Small intestine (tissue), 7 donors: Measurements from ENCODE around the gene STRBP. TPM values are rescaled to one million over a fixed set of nuclear protein-coding genes. Genes with fewer than 3 reads are reported as not detected.

Source experiments
- DNase-seq, 2 donors: peaks; one replicate each; pipeline versions ENCODE4 v3.0.0 to v3.0.0-alpha.2; 2013
- FAIRE-seq: peaks from 2 replicates; lab custom pipeline; 2012; peaks lifted over from hg19 to GRCh38; lab: Jason Lieb, UNC
- H3K27ac ChIP-seq, 3 donors: one replicate each; pipeline ENCODE4 v1.5.1; 2013; ENCODE audit warnings: low read length in 2 of 3, mild to moderate bottlenecking in 2 of 3, control low read depth in 1 of 3, inconsistent platforms in 1 of 3, low read depth in 1 of 3, moderate library complexity in 1 of 3
- H3K27me3 ChIP-seq, 3 donors: one replicate each; pipeline ENCODE4 v1.6.1; 2013; ENCODE audit warnings: low read length in 3 of 3, inconsistent platforms in 1 of 3; ENCODE audit not compliant: control insufficient read depth in 3 of 3, insufficient read depth in 3 of 3
- H3K36me3 ChIP-seq, 3 donors: one replicate each; pipeline ENCODE4 v1.6.1; 2013; ENCODE audit warnings: low read length in 3 of 3, inconsistent platforms in 1 of 3, low read depth in 1 of 3, mild to moderate bottlenecking in 1 of 3, moderate library complexity in 1 of 3; ENCODE audit not compliant: control insufficient read depth in 3 of 3, insufficient read depth in 2 of 3
- H3K4me1 ChIP-seq, 3 donors: one replicate each; pipeline ENCODE4 v1.6.1; 2013; ENCODE audit warnings: low read length in 2 of 3, inconsistent platforms in 1 of 3, low read depth in 1 of 3, mild to moderate bottlenecking in 1 of 3, moderate library complexity in 1 of 3; ENCODE audit not compliant: control insufficient read depth in 3 of 3, insufficient read depth in 2 of 3
- H3K4me3 ChIP-seq, 3 donors: one replicate each; pipeline ENCODE4 v1.5.1; 2013; ENCODE audit warnings: low read length in 3 of 3, control low read depth in 1 of 3, inconsistent platforms in 1 of 3, low read depth in 1 of 3, mild to moderate bottlenecking in 1 of 3, moderate library complexity in 1 of 3
- H3K9me3 ChIP-seq, 2 donors: one replicate each; pipeline ENCODE4 v1.6.1; 2013; ENCODE audit warnings: low read depth in 1 of 2, low read length in 1 of 2; ENCODE audit not compliant: control insufficient read depth in 2 of 2, insufficient read depth in 1 of 2
- WGBS, 3 donors: extraction: QIAGEN DNeasy Blood & Tissue Kit; methylation state at CpG; one replicate each; pipeline ENCODE4 v1.1.7; 2013; 5-methylcytosine and 5-hydroxymethylcytosine counted together
- polyA plus RNA-seq, 4 donors: library from polyadenylated mRNA; stranded (reverse) in 3 of 4; unstranded in 1 of 4; fragments of 200-250 nt in 3 of 4; fragments of 120-200 nt in 1 of 4; gene quantifications; one replicate each; pipeline versions ENCODE4 v1.2.1 to v1.2.3, GENCODE V29; 2013
- donor health status: healthy with polysubstance abuse.
- donor health status: control.
- donor health status: control.
- donor health status: Bipolar disorder and iron deficiency.
- donor health status: healthy.

STRBP gene
- polyA plus RNA-seq, 4 donors: 13.8 to 26.6 (median 23.0) TPM

DNA sequence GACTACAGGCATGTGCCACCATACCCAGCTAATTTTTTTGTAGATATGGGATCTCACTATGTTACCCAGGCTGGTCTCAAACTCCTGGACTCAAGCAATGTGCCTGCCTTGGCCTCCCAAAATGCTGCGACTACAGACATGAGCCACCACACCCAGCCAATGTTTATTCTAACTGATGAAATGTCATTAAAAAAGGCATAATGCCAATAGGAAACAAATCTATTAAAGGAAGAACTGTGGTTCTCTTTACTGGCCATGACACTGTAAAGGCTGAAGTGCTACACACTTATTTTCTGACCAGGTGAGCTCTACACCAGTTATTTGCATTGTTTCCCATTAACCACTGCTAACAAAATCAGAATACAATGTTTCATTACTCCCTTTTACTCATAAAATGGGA is 106.0 kb downstream of the STRBP start:
- Histone ChIP-seq H3K9me3 (no peaks in the 10 kb centered on the region), H3K27me3 (no peaks in the 10 kb centered on the region), H3K4me1 (no peaks in the 10 kb centered on the region), H3K4me3 (no peak overlapping the region), H3K36me3 (peaks cover 0 to 3% (median 0%) of the 10 kb centered on the region in 3 donors), H3K27ac (no peak overlapping the region)
- DNase-seq: no peak
- no peak for FAIRE-seq
- 55 to 67% (median 62%) methylated on average over 1 of the region's 1 CpG for WGBS, 3 donors

DNA sequence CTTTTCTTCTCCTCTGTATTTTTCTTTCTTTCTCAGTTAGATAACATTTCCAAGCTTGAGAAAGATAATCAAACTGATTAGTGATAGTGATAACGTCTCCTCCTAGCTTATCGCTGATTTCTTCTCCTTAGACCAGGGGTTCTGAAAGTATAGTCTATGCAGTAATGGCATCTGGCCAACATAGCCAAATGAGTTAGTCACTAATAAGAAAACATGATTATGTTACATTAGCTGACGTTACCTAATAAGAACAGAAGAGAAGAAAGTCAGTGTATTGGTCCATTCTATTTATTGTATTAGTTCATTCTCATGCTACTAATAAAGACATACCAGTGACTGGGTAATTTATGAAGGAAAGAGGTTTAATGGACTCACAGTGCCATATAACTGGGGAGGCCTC is 111.2 kb downstream of the STRBP start:
- no peaks in the 10 kb centered on the region for H3K9me3 ChIP-seq
- H3K4me3 ChIP-seq: no peak overlapping the region
- peaks cover 0 to 9% (median 0%) of the 10 kb centered on the region in 3 donors for H3K36me3 ChIP-seq
- 87 to 96% (median 92%) methylated on average over 3 of the region's 3 CpGs for WGBS, 3 donors
- DNase-seq (no peak), FAIRE-seq (no peak)
- no peaks in the 10 kb centered on the region for H3K27me3 ChIP-seq
- H3K27ac ChIP-seq: no peak overlapping the region
- no peaks in the 10 kb centered on the region for H3K4me1 ChIP-seq

DNA sequence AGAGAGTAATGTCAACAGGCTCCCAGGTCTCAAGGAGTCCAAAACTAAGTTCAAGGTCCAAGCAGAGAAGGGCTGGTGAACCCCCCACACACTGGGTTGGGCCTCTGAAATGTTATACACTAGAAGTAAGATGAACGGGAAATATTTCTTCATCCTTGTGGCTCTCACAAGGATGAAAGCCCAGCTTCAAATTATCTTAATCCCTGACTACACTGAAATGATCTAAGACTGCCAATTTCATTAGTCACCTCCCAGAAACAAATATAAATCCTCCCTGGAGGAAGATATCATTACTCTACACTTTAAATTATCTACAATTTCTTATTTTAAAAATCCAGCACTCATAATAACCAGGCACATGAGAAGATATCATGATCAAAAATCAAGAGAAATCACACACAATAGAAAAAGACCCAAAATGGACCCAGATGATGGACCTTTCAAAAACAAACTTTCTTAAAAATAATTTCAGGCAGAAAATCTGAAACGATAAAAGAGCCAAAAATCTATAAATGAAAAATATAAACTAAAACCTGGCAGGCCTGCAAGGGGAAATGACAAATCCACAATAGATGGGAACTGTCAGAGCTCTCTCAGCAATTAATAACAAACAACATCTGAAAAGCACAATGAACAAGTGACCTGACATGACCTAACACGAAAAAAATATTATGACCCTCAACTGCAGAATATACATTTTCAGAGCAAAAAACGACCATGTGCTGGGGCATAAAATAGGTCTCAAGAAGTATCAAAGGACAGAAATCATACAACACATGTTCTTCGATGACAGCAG is 117.5 kb downstream of the STRBP start:
- FAIRE-seq: no peak
- Histone ChIP-seq H3K27ac (no peak overlapping the region), H3K4me1 (no peaks in the 10 kb centered on the region), H3K4me3 (no peak overlapping the region), H3K9me3 (no peaks in the 10 kb centered on the region), H3K27me3 (no peaks in the 10 kb centered on the region), H3K36me3 (peaks cover 0 to 6% (median 3%) of the 10 kb centered on the region in 3 donors)
- WGBS, 3 donors: 89 to 94% (median 92%) methylated on average over 5 of the region's 5 CpGs
- no peak for DNase-seq

DNA sequence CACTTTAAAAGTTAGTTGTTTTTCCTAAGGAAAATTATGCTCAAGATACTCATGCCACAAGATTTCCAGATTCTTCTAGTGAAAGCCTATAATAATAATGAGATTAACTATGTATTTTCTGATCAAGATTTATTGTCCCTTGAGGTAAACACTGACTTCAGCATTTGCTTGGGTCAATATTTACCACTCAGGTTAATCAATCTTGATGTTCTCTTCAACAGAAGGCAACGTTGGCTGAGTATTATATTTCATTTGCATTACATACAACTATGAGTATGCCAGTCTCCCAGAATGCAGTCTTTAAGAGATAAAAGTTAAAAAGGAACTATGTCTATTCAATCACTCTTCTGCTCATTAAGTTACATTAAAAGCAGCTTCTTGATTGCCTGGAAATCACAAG is 119.3 kb downstream of the STRBP start:
- FAIRE-seq (no peak), DNase-seq (peak in 1 of 2 donors; percentile 7)
- Histone ChIP-seq H3K27me3 (no peaks in the 10 kb centered on the region), H3K36me3 (peaks cover 0 to 7% (median 3%) of the 10 kb centered on the region in 3 donors), H3K4me1 (no peaks in the 10 kb centered on the region), H3K27ac (no peak overlapping the region), H3K9me3 (no peaks in the 10 kb centered on the region), H3K4me3 (no peak overlapping the region)
- 21 to 48% (median 32%) methylated on average over 1 of the region's 1 CpG for WGBS, 3 donors

DNA sequence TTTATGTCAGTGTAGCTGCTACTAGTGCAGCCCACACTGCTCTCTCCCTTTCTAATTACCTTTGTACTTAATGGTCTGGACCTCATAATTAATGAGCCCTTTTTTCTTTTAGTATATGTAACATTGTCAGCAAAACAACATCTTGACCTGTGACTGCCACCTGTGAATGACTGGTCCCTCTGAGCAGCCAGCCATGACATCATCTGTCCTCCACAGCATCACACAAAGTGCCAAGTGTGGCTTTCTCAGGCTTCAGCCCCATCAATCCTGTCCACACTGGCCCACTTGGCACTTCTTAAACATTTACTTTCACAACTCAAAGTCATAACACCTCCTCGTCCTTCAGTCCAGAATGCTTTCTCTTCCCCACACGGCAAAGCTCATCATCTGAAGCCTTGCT is 130.2 kb downstream of the STRBP start:
- Histone ChIP-seq H3K4me3 (no peak overlapping the region), H3K9me3 (no peaks in the 10 kb centered on the region), H3K36me3 (peaks cover 0 to 6% (median 5%) of the 10 kb centered on the region in 3 donors), H3K27me3 (no peaks in the 10 kb centered on the region), H3K4me1 (no peaks in the 10 kb centered on the region), H3K27ac (no peak overlapping the region)
- no peak for DNase-seq
- 85 to 95% (median 92%) methylated on average over 2 of the region's 2 CpGs for WGBS, 3 donors
- no peak for FAIRE-seq

DNA sequence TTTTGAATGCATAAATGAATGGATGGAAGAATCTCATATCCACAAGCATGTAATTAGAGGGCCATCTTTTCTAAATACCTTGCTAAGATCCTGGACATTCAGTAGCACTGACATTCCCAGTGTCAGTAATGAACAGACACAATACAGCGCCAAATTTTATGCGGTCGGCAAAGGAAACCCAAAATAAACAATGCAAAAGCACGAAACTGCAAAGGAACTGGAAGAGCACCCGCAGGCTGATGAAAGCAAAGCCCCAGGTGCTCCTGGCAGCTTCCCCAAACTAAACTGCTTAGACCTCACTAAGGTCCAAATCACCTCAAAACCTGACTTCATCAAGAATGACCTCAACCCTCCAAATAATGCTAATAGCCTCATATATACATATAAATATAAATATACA is 133.0 kb downstream of the STRBP start:
- no peak for FAIRE-seq

DNA sequence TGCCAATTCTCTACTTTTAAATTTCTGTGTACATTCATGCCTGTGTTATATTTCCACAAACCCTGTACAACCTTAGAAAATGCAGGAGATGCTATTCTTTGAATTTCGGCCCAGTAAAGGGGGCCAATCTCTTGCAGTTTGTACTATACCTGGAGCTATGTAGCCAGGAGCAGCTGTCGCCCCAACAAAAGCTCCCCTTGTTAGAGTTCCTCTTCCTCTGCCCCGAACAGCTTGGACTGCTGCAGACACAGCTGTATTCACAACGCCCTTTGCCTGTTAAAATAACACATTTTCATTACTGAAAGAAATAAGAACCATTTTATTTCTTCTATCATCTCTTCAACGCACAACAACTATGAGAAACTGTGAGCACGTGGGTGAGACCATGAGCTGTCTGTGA is 135.7 kb downstream of the STRBP start:
- 91 to 94% (median 93%) methylated on average over 6 of the region's 6 CpGs for WGBS, 3 donors
- Histone ChIP-seq H3K36me3 (peaks cover 2 to 21% (median 12%) of the 10 kb centered on the region in 3 donors), H3K27ac (no peak overlapping the region), H3K4me3 (no peak overlapping the region), H3K4me1 (no peaks in the 10 kb centered on the region), H3K9me3 (no peaks in the 10 kb centered on the region), H3K27me3 (no peaks in the 10 kb centered on the region)
- FAIRE-seq (no peak), DNase-seq (no peak)

More for the DNA sequence above, 133.0 kb downstream of the STRBP start:
- Histone ChIP-seq H3K36me3 (peaks cover 0 to 19% (median 9%) of the 10 kb centered on the region in 3 donors), H3K4me1 (no peaks in the 10 kb centered on the region), H3K27me3 (no peaks in the 10 kb centered on the region), H3K4me3 (no peak overlapping the region), H3K9me3 (no peaks in the 10 kb centered on the region), H3K27ac (no peak overlapping the region)
- no peak for DNase-seq
- WGBS, 3 donors: 87 to 99% (median 96%) methylated on average over 5 of the region's 5 CpGs

DNA sequence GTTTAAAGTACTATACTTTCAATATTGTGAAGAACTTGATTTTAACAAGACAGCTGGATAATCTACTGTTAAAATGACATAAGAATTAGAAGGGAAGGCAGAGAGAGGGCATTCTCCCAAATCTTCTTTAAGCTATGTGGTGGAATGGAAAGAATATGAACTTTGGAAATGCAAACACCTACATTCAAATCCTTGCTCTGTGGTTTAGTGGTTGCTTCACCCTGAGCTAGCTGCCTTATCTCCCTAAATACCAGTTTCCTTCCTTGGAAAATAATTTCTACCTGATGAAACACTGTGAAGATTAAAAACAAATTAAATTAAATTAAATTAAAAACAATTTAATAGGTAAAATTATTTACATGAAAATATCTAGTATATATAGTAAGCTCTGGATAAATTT is 136.4 kb downstream of the STRBP start:
- no peak overlapping the region for H3K27ac ChIP-seq
- DNase-seq: no peak
- H3K36me3 ChIP-seq: peaks cover 5 to 25% (median 12%) of the 10 kb centered on the region in 3 donors
- no peak for FAIRE-seq
- no peaks in the 10 kb centered on the region for H3K27me3 ChIP-seq
- H3K9me3 ChIP-seq: no peaks in the 10 kb centered on the region
- H3K4me3 ChIP-seq: no peak overlapping the region
- H3K4me1 ChIP-seq: no peaks in the 10 kb centered on the region
